Gastrocnemius medialis (tissue), 4 donors: ENCODE results near the gene UNC45B. TPM values are rescaled to one million over a fixed set of nuclear protein-coding genes. Genes with fewer than 3 reads are reported as not detected.

Experiments
- ATAC-seq, 2 donors: fragments of 150-250 bp; one replicate each; pipeline ENCODE4 v1.9.1; 2016
- DNase-seq, 2 donors: peaks; one replicate each; pipeline ENCODE4 v3.0.0-alpha.2; 2019
- H3K27ac ChIP-seq, 4 donors: fragments of 200-600 bp; sonication (generic); 1 replicate in 1 of 4; 2 replicates in 3 of 4; pipeline ENCODE4 v1.5.1; 2016 to 2018; ENCODE audit warnings: mild to moderate bottlenecking in 2 of 4, moderate library complexity in 1 of 4
- H3K27me3 ChIP-seq, 3 donors: fragments of 200-600 bp; sonication (generic) in 2 of 3; 1 replicate in 1 of 3; 2 replicates in 2 of 3; pipeline versions ENCODE4 v1.5.1 to v1.6.0; 2016 to 2019; ENCODE audit warnings: mild to moderate bottlenecking in 1 of 3, moderate library complexity in 1 of 3
- H3K36me3 ChIP-seq, 2 donors: fragments of 200-600 bp; sonication (generic) in 1 of 2; one replicate each; pipeline ENCODE4 v1.5.1; 2017 to 2018
- H3K4me1 ChIP-seq, 2 donors: fragments of 200-600 bp; sonication (generic) in 1 of 2; one replicate each; pipeline ENCODE4 v1.5.1; 2016 to 2017; ENCODE audit warnings: mild to moderate bottlenecking in 2 of 2
- H3K4me3 ChIP-seq, 4 donors: fragments of 200-600 bp; sonication (generic) in 3 of 4; 1 replicate in 1 of 4; 2 replicates in 3 of 4; pipeline ENCODE4 v1.5.1; 2016 to 2019; ENCODE audit warnings: mild to moderate bottlenecking in 2 of 4
- H3K9me3 ChIP-seq, 3 donors: fragments of 200-600 bp; sonication (generic) in 2 of 3; 1 replicate in 1 of 3; 2 replicates in 2 of 3; pipeline ENCODE4 v1.5.1; 2016 to 2019
- POLR2A ChIP-seq, 2 donors: fragments of 450-650 bp; IDR thresholded peaks; one replicate each; pipeline ENCODE4 v1.6.1; 2017; ENCODE audit warnings: antibody characterized with exemption in 2 of 2, mild to moderate bottlenecking in 2 of 2, moderate library complexity in 2 of 2
- in situ Hi-C, 4 donors: fragments of 200-750 bp; cut with MboI; loops; one replicate each; pipeline versions ENCODE4 v1.15.0 to v1.8.0; 2017; ENCODE audit warnings: low sequenced_read_pairs in 4 of 4
- intact Hi-C: fragments of 100-400 bp; cut with DNase I; formaldehyde crosslinking; loops from one replicate; pipeline ENCODE4 v1.15.1; 2023; ENCODE audit warnings: low total_unique reads
- total RNA-seq, 4 donors: library from RNA; depleted of rRNA; stranded (reverse); fragments of >200 nt; gene quantifications; one replicate each; pipeline versions ENCODE4 v1.1.0 to v1.2.3, GENCODE V29; 2016
- TF ChIP-seq, protein P1 (sequence below), 5 experiments: fragments of 450-650 bp in 3 of 5; fragments of 200-600 bp in 2 of 5; sonication (generic) in 2 of 5; IDR thresholded peaks in 4 of 5; conservative IDR thresholded peaks in 1 of 5; 1 replicate in 4 of 5; 2 replicates in 1 of 5; pipeline ENCODE4 v1.5.1; 2016 to 2019; ENCODE audit warnings: antibody characterized with exemption in 5 of 5, mild to moderate bottlenecking in 3 of 5, moderate library complexity in 3 of 5

The UNC45B gene, protein sequence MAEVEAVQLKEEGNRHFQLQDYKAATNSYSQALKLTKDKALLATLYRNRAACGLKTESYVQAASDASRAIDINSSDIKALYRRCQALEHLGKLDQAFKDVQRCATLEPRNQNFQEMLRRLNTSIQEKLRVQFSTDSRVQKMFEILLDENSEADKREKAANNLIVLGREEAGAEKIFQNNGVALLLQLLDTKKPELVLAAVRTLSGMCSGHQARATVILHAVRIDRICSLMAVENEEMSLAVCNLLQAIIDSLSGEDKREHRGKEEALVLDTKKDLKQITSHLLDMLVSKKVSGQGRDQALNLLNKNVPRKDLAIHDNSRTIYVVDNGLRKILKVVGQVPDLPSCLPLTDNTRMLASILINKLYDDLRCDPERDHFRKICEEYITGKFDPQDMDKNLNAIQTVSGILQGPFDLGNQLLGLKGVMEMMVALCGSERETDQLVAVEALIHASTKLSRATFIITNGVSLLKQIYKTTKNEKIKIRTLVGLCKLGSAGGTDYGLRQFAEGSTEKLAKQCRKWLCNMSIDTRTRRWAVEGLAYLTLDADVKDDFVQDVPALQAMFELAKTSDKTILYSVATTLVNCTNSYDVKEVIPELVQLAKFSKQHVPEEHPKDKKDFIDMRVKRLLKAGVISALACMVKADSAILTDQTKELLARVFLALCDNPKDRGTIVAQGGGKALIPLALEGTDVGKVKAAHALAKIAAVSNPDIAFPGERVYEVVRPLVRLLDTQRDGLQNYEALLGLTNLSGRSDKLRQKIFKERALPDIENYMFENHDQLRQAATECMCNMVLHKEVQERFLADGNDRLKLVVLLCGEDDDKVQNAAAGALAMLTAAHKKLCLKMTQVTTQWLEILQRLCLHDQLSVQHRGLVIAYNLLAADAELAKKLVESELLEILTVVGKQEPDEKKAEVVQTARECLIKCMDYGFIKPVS
- total RNA-seq: 100 to 1,000 TPM in 3 of 4 donors, 10 to 100 TPM in 1; 73.7 to 150 (median 105) TPM

DNA sequence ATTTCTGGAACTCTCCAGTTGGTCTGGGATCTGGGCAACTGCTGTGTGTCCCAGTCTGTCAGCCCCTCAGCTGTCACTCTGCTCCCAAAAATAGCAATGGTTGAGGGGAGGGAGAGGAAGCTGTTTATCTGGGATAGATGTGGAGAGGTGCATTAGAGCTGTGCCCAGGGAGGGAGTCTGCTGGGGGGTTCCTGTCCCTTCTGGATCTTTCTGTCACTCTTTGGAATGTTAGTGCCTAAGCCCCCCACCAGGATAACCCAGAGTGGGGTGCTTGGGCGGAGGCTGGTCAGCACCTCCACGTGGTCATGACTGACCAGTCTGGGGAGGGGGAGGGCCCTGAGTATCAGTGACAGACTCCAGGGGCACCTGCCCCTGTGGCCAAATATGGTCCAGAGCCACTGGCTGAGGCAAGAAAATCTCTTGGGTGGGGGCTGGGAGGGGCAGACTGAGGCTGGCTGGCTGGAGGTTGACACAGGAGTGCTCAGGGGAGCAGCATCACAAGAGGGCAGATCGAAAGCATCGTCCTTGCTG lies at the start of gene UNC45B:
Gene UNC45B, plus strand, starts transcription at position 443 of the 531 bp plus-strand sequence. CDS start 447 bp downstream, outside the sequence.
- Histone ChIP-seq H3K9me3 (no peaks in the 10 kb centered on the region), H3K27ac (peak within 1 kb of the TSS; percentile 94 to 98 (median 97)), H3K27me3 (no peaks in the 10 kb centered on the region), H3K36me3 (peaks cover 0 to 27% of the 10 kb centered on the region in 2 donors), H3K4me3 (peak within 1 kb of the TSS; percentile 53 to 64 (median 60)), H3K4me1 (peaks cover 23 to 39% of the 10 kb centered on the region in 2 donors)
- DNase-seq (peak; percentile 87 to 94), ATAC-seq (peak; percentile 87)
- in situ Hi-C loops: loop anchor here in 2 of 4 donors (10.0 kb wide), 1 partner anchor 97 kb away; the partner anchor contains the start of gene SLFN5 (in 2 of the 2)
- TF ChIP-seq, protein P1, sequence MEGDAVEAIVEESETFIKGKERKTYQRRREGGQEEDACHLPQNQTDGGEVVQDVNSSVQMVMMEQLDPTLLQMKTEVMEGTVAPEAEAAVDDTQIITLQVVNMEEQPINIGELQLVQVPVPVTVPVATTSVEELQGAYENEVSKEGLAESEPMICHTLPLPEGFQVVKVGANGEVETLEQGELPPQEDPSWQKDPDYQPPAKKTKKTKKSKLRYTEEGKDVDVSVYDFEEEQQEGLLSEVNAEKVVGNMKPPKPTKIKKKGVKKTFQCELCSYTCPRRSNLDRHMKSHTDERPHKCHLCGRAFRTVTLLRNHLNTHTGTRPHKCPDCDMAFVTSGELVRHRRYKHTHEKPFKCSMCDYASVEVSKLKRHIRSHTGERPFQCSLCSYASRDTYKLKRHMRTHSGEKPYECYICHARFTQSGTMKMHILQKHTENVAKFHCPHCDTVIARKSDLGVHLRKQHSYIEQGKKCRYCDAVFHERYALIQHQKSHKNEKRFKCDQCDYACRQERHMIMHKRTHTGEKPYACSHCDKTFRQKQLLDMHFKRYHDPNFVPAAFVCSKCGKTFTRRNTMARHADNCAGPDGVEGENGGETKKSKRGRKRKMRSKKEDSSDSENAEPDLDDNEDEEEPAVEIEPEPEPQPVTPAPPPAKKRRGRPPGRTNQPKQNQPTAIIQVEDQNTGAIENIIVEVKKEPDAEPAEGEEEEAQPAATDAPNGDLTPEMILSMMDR (IDR thresholded peaks at IDR 0.05 in 4 of 5, conservative IDR thresholded peaks at IDR 0.05 in 1 of 5): no peak
- TF ChIP-seq POLR2A (IDR thresholded peaks at IDR 0.05): peak; percentile 68 to 88
- intact Hi-C loops: loop anchor here (1.0 to 10.0 kb wide), 6 partner anchors 59 to 1387 kb away; partner anchors contain the start of genes LIG3, MYO19, PIGW and SLFN12L

DNA sequence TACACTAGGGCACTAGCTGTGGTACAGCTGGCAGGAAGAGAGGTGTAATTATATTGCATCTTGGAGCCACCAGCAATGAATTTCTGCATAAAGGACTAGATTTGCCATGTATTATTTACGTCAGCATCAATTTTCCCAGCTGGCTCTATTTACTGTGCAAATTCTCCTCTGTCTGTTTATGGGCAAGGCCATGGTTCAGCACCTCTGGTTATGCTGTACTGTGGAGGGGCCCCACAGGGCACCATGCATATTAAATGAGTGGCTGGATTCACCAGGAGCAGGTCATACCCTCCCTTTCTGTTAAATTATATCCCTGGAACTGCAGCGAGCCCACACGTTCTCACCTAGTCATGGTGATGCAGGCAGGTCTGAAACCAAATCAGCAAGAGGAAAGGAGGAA lies 47.7 kb upstream of the UNC45B start:
- Histone ChIP-seq H3K36me3 (peaks cover 0 to 32% of the 10 kb centered on the region in 2 donors), H3K27me3 (no peaks in the 10 kb centered on the region), H3K27ac (no peak overlapping the region), H3K9me3 (no peaks in the 10 kb centered on the region), H3K4me3 (no peak overlapping the region), H3K4me1 (no peaks in the 10 kb centered on the region)
- in situ Hi-C loops (loop anchor here in 3 of 4 donors (10.0 to 25.0 kb wide), 5 partner anchors 95 to 563 kb away; partner anchors contain the start of gene LIG3 (in 1 of the 3)), intact Hi-C loops (no loop called here)
- no peak for TF ChIP-seq POLR2A (IDR thresholded peaks at IDR 0.05)
- TF ChIP-seq, protein P1 (IDR thresholded peaks at IDR 0.05 in 4 of 5, conservative IDR thresholded peaks at IDR 0.05 in 1 of 5): no peak
- DNase-seq (no peak), ATAC-seq (no peak)

DNA sequence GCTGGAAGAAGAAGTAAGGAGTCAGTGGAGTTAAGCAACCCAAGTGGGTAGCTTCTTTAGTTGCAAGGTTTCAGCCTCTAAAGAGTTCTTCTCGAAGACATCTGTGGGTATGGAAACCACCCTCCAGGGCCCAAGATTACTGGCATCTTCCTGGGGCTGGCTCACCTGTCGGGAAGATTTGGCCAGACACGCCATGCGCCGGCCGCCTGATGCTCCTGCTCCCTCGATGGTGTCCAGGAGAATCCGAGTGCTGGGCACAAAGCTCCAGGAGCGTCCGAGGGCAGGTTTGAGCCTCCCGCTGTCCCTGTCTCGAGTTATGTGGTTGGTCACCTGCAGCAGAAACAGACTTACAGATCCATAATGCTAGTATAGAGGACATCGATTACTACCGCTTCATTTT lies 46.6 kb upstream of the UNC45B start:
- TF ChIP-seq, protein P1 (IDR thresholded peaks at IDR 0.05 in 4 of 5, conservative IDR thresholded peaks at IDR 0.05 in 1 of 5): no peak
- no peak for TF ChIP-seq POLR2A (IDR thresholded peaks at IDR 0.05)
- no peak for DNase-seq
- no peaks in the 10 kb centered on the region for H3K27me3 ChIP-seq
- H3K9me3 ChIP-seq: no peaks in the 10 kb centered on the region
- in situ Hi-C loops (loop anchor here in 2 of 4 donors (25.0 kb wide), 2 partner anchors 264 to 564 kb away; no protein-coding TSS in a partner anchor), intact Hi-C loops (no loop called here)
- no peak overlapping the region for H3K4me3 ChIP-seq
- ATAC-seq: no peak
- no peak overlapping the region for H3K27ac ChIP-seq
- H3K4me1 ChIP-seq: no peaks in the 10 kb centered on the region
- H3K36me3 ChIP-seq: peaks cover 0 to 36% of the 10 kb centered on the region in 2 donors

DNA sequence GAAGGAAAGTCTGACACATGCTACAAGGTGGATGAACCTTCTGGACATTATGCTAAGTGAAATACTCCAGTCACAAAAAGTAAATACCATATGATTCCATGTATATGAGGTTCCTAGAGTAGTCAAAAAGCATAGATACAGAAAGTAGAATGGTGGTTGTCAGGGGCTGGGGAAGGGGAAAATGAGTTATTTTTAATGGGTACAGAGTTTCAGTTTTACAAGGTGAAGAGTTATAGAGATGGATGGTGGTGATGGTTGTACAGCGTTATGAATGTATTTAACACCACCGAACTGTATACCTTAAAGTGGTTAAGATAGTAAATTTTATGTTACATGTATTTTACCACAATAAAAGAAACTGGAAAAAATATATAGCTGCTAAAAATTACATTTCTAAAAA lies 45.9 kb upstream of the UNC45B start:
- DNase-seq (no peak), ATAC-seq (no peak)
- intact Hi-C loops: no loop called here
- no peaks in the 10 kb centered on the region for H3K4me1 ChIP-seq
- H3K9me3 ChIP-seq: no peaks in the 10 kb centered on the region
- H3K27ac ChIP-seq: no peak overlapping the region
- H3K4me3 ChIP-seq: no peak overlapping the region
- TF ChIP-seq, protein P1 (IDR thresholded peaks at IDR 0.05 in 4 of 5, conservative IDR thresholded peaks at IDR 0.05 in 1 of 5): no peak
- TF ChIP-seq POLR2A (IDR thresholded peaks at IDR 0.05): no peak
- peaks cover 0 to 38% of the 10 kb centered on the region in 2 donors for H3K36me3 ChIP-seq
- in situ Hi-C loops: loop anchor here in 2 of 4 donors (25.0 kb wide), 2 partner anchors 264 to 564 kb away; no protein-coding TSS in a partner anchor
- no peaks in the 10 kb centered on the region for H3K27me3 ChIP-seq
